Midbrain (tissue), 1 donor: Measurements from ENCODE around the gene PBRM1.
A peak's percentile ranks its signal among the peaks of the same experiment; 100 is the strongest.

Experiments
- DNase-seq: peaks from one replicate; lab custom pipeline; 2025; lab: John Stamatoyannopoulos, UW

Gene PBRM1

GRCh38 chr3:52509753-52510328 is 175.9 kb downstream of the PBRM1 start:
- DNase-seq = no peak

GRCh38 chr3:52507359-52507758 is 178.4 kb downstream of the PBRM1 start:
- no peak for DNase-seq

- no peak for DNase-seq
These were observed 179.3 kb downstream of the PBRM1 start for GRCh38 chr3:52506266-52506966.

- no peak for DNase-seq
These were observed 180.7 kb downstream of the PBRM1 start for GRCh38 chr3:52504977-52505376.

- DNase-seq = no peak
These were observed 181.8 kb downstream of the PBRM1 start for GRCh38 chr3:52503788-52504424.

- DNase-seq = no peak
These were observed 182.8 kb downstream of the PBRM1 start for GRCh38 chr3:52502808-52503350.

- DNase-seq = no peak
These were observed 183.7 kb downstream of the PBRM1 start for GRCh38 chr3:52502001-52502400.

- DNase-seq = no peak
These were observed 184.7 kb downstream of the PBRM1 start for GRCh38 chr3:52501046-52501445.

GRCh38 chr3:52498137-52499054 is 187.3 kb downstream of the PBRM1 start:
- DNase-seq = peak; percentile 33

- DNase-seq = no peak
These were observed 189.7 kb downstream of the PBRM1 start for GRCh38 chr3:52495777-52496602.
